GM19193 (cell line): ENCODE results near the gene PI4KA.

Experiments used
- POLR2A ChIP-seq: IDR thresholded peaks from 4 replicates; pipeline ENCODE4 v1.6.1; 2011; ENCODE audit not compliant: insufficient read depth, insufficient read length; ENCODE audit errors: extremely low read depth

PI4KA gene

GRCh38 chr22:20748082-20748481 lies 110.5 kb downstream of the PI4KA start:
- peak; percentile 31 for TF ChIP-seq POLR2A

DNA sequence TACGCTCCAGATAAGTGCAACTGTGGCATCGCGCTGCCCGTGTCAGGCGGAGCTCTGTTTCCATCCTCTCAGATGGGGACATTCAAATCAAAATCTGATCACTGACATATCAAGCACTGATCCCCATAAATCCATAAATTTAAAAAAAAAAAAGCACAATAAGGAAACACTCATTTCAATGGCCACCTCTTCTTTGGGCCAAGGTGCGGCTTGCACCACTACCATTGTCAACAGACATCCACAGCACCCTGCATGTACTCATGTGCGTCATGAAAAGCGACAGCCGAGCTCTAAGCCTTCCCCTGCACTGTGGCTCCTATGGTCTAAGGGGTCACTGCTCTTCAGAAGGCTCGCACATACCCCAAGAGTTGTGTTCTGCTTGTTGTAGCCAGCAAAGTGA lies 111.4 kb downstream of the PI4KA start:
- TF ChIP-seq POLR2A, result no peak

GRCh38 chr22:20746431-20747189 lies 112.0 kb downstream of the PI4KA start:
- TF ChIP-seq POLR2A, result no peak

- no peak for TF ChIP-seq POLR2A
These were observed 113.5 kb downstream of the PI4KA start for GRCh38 chr22:20745119-20745518.

DNA sequence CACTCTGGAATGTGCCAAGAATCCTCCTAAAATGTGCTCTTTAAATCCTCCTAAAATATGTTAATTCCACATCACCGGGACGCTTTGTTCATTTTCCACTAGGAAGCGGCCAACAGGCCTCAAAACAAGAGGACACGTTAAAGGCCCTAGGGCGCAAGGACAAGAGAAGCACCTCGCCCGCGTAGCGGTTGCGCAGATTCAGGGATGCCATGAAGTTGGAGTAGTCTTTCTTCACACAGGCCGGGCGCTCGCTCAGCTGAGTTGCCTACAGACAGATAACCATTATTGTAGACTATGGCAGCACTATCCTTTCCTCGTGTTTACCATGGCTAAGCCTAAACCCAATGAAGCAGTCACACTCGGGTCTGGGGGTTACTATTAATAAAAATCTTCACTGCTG lies 114.2 kb downstream of the PI4KA start:
- TF ChIP-seq POLR2A, result no peak

DNA sequence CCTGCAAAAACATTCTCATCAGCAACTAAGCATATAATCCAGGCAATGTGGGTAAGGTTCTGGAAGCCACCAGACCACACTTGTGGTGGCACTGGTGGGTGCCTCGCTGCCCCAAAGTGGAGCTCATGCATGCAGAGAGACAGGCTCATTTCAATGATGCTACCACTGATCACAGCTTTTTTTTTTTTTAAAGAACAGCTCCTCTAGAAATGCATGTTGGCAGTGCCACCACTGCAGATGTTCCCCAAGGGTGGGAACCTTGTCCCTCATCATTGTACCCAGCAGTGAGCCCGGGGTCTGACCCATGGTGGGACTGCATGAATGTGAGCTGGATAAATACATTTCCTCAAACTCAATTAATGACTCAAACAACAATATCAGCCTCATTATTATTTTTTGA lies 115.8 kb downstream of the PI4KA start:
- TF ChIP-seq POLR2A, result no peak

- TF ChIP-seq POLR2A, result no peak
These were observed 116.7 kb downstream of the PI4KA start for GRCh38 chr22:20741634-20742581.

DNA sequence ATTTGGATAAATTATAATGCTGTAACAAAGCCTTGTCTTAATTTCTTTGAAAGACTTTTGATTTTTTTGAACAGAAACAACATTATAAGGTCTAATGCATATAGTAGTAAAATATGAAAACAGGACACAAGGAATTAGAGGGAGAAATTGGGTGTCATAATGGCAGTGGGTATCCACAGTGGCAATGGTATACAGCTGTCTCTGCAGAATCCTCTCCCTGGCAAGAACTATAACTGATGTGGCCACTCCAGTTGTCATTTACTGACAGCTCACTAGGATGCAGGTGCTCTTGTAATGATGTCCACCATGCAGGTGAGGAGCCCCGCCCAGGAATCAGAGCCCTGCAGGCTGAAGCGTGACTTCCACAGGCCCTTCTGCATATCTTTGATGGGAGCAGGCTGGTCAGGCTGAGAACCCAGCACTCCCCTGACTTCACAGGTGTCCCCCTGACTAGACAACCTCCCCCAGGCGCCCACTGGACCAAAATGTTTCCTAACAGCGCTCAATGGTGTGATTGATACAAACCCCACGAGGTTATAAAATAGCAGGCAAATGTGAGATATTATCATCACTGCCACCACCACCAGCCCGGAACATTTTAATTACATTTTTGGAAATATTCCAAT lies 117.5 kb downstream of the PI4KA start:
- no peak for TF ChIP-seq POLR2A

DNA sequence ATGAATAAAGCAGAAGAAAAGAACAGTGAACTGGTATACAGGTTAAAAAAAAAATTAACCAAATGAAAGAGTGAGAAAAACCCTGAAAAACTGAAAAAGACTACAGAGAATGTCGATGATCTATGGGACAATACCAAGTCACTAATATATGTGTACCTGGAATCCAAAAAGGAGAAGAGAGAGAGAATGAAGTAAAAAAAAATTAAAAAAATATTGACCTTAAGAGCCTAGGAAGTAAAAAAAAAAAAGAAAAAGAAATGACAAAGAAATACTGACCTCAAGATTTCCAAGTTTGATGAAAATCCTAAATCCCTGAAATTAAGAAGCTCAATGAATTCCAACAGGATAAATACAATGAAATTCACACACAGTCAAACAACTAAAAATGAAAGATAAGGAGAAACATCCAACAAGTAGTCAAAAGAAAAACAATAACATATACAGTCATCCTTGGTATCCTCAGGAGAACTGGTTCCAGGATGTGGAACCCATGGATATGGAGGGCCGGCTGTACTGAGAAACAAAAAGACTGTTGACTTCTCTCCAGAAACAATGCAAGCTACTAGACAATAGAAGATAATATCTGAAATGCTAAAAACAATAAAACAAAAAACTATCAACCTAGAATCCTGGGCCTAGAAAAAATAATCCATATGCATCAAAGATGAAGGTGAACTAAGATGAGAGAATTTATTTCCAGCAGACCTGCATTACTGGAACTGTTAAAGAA lies 118.2 kb downstream of the PI4KA start:
- TF ChIP-seq POLR2A, result no peak

GRCh38 chr22:20738394-20739089 lies 120.1 kb downstream of the PI4KA start:
- no peak for TF ChIP-seq POLR2A

DNA sequence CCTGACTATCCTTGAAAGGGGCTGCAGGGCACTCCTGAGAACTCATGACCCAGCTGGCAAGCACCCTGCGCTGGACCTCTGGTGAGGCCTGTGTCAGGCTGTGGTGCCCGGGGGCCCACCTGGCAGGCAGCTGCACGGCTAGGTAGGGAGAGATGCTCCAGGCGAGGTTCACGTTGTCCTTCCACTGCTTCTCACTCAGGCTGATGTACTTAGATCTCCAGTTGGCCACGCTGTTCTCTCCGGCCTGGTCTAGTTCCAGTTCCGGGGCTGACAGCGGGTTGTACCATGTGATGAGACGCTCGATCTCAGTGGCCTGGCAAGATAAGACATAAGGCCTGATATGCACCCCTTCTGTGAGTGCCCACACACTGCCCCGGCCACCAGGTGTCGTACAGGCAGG lies 129.4 kb downstream of the PI4KA start:
- TF ChIP-seq POLR2A, result no peak

DNA sequence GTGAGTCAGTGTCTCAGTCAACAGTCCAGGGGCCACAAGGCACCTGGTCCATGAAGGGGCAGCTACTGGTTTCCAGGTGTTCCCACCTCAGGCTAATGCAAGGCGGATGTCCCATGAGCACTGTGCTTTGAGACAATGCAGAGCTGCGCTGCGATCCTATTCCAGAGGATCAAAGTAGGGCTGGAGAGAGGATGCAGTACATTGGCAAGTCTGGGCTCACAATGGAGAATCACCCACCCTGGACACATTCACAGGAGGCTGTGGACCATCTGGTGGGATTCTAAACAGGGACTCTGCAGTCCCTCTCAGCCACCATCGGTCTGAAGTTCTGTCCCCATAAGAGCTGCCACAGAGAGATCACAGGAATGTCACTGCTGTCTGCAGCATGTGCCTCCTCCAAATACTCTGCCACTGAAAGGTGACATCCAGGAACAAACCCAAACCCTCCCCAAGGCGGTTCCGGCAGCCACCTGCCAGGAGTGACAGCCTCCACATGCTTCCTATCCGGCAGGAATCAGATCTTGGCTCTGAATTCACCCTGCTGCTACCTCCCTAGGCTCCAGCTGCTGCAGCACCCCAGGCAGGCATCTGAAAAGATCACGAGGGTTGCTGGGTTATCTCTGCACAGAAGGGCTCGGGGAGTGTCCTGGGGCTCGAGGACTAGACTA lies 130.0 kb downstream of the PI4KA start:
- TF ChIP-seq POLR2A, result no peak

GRCh38 chr22:20727118-20728015 lies 131.2 kb downstream of the PI4KA start:
- TF ChIP-seq POLR2A, result no peak
